Psoas muscle (tissue), 8 donors: ENCODE data around the gene KRTAP4-1. TPM values are rescaled to one million over a fixed set of nuclear protein-coding genes. Genes with fewer than 3 reads are reported as not detected.

ENCODE experiments used
- ATAC-seq, 4 donors: fragments of 200-7000 bp; cut with Tn5 transposase; one replicate each; pipeline ENCODE4 v1.9.1; 2020; ENCODE audit warnings: moderate library complexity in 3 of 4, mild to moderate bottlenecking in 2 of 4
- DNase-seq, 2 donors: peaks; one replicate each; pipeline ENCODE4 v3.0.0-alpha.2; 2020
- H3K27ac ChIP-seq: fragments of 200-600 bp; one replicate; pipeline ENCODE4 v1.8.0; 2022
- H3K27me3 ChIP-seq, 3 donors: fragments of 200-600 bp in 1 of 3; one replicate each; pipeline versions ENCODE4 v1.6.1 to v1.8.0; 2013 to 2022; ENCODE audit warnings: low read length in 2 of 3, mild to moderate bottlenecking in 2 of 3, moderate library complexity in 1 of 3; ENCODE audit not compliant: insufficient read depth in 3 of 3
- H3K36me3 ChIP-seq, 2 donors: fragments of 200-600 bp in 1 of 2; one replicate each; pipeline versions ENCODE4 v1.6.1 to v1.8.0; 2013 to 2022; ENCODE audit warnings: low read depth in 1 of 2, mild to moderate bottlenecking in 1 of 2, moderate library complexity in 1 of 2; ENCODE audit not compliant: insufficient read depth in 1 of 2
- H3K4me1 ChIP-seq: fragments of 200-600 bp; one replicate; pipeline ENCODE4 v1.8.0; 2022
- H3K4me3 ChIP-seq: fragments of 200-600 bp; one replicate; pipeline ENCODE4 v1.8.0; 2022; ENCODE audit warnings: mild to moderate bottlenecking
- H3K9me3 ChIP-seq: fragments of 200-600 bp; one replicate; pipeline ENCODE4 v1.8.0; 2022
- WGBS, 3 donors: extraction: QIAGEN DNeasy Blood & Tissue Kit; methylation state at CpG; one replicate each; pipeline versions ENCODE4 v1.1.6 to v1.1.7; 2013; 5-methylcytosine and 5-hydroxymethylcytosine counted together
- intact Hi-C, 2 donors: fragments of 100-400 bp; cut with DNase I; formaldehyde crosslinking; loops; one replicate each; pipeline versions ENCODE4 v1.11.0 to v1.14.2; 2022
- polyA plus RNA-seq, 3 donors: library from polyadenylated mRNA; stranded (reverse); fragments of 200-250 nt; gene quantifications; one replicate each; pipeline ENCODE4 v1.2.3, GENCODE V29; 2013
- total RNA-seq, 4 donors: library from RNA; stranded (reverse); fragmentation: NEBNext Ultra II Directional in 2 of 4; extraction: Animal tissue kit (Norgen Biotek cat#: 25700) in 2 of 4; gene quantifications; one replicate each; pipeline versions ENCODE4 v1.2.1 to v1.2.4, GENCODE V29; 2021 to 2023
- TF ChIP-seq, protein P1 (sequence below): fragments of 200-600 bp; IDR thresholded peaks from one replicate; pipeline ENCODE4 v1.8.0; 2022; ENCODE audit warnings: antibody characterized with exemption
- donor health status: healthy with polysubstance abuse.
- donor health status: DM: no; HTN: no; CAD: no; lungs with moderate emphysema.
- donor health status: Bipolar disorder and iron deficiency.
- donor health status: healthy.
- donor health status: DM: yes; HTN: yes; CAD: no.
- donor health status: DM: no; HTN: no; CAD: no.
- donor health status: DM: no; HTN: no; CAD: no.
- donor health status: DM: yes; HTN: yes; CAD: no.

KRTAP4-1 gene
- total and polyA plus RNA-seq, 7 donors = not detected

DNA sequence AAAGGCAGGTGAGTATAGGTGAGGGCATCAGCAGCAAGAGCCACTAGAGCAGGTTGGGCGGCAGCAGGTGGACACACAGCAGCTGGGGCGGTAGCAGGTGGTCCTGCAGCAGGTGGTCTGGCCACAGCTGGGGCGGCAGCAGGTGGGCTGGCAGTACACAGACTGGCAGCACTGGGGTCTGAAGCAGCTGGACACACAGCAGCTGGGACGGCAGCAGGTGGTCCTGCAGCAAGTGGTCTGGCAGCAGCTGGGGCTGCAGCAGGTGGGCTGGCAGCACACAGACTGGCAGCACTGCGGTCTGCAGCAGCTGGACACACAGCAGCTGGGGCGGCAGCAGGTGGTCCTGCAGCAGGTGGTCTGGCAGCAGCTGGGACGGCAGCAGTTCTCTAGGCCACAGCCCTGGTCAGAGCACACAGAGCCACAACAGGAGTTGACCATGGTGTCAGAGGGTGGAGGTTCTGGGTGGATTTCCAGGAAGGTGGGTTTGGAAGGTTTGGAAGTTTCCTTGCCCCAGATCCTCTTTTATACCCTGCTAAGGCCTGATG lies 6.9 kb downstream of the KRTAP4-1 start, which contains the start of gene KRTAP4-2:
KRTAP4-2 (minus strand) TSS at position 495 of the 545 bp plus-strand sequence; CDS start at position 438, 57 bp downstream.
- TF ChIP-seq, protein P1, sequence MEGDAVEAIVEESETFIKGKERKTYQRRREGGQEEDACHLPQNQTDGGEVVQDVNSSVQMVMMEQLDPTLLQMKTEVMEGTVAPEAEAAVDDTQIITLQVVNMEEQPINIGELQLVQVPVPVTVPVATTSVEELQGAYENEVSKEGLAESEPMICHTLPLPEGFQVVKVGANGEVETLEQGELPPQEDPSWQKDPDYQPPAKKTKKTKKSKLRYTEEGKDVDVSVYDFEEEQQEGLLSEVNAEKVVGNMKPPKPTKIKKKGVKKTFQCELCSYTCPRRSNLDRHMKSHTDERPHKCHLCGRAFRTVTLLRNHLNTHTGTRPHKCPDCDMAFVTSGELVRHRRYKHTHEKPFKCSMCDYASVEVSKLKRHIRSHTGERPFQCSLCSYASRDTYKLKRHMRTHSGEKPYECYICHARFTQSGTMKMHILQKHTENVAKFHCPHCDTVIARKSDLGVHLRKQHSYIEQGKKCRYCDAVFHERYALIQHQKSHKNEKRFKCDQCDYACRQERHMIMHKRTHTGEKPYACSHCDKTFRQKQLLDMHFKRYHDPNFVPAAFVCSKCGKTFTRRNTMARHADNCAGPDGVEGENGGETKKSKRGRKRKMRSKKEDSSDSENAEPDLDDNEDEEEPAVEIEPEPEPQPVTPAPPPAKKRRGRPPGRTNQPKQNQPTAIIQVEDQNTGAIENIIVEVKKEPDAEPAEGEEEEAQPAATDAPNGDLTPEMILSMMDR = no peak
- peaks cover 0 to 5% (median 2%) of the 10 kb centered on the region in 3 donors for H3K27me3 ChIP-seq
- H3K4me3 ChIP-seq = no peak within 1 kb of the TSS
- no peak within 1 kb of the TSS for H3K27ac ChIP-seq
- DNase-seq (no peak), ATAC-seq (no peak)
- H3K4me1 ChIP-seq = no peaks in the 10 kb centered on the region
- intact Hi-C loops = no loop called here
- no peaks in the 10 kb centered on the region for H3K9me3 ChIP-seq
- WGBS, 3 donors = 63 to 78% (median 69%) methylated on average over 7 of the region's 7 CpGs
- no peaks in the 10 kb centered on the region for H3K36me3 ChIP-seq

GRCh38 chr17:41176744-41177387 lies 7.8 kb downstream of the KRTAP4-1 start:
- H3K27ac ChIP-seq = no peak overlapping the region
- TF ChIP-seq, protein P1 = no peak
- 75 to 87% (median 85%) methylated on average over 3 of the region's 3 CpGs for WGBS, 3 donors
- intact Hi-C loops = no loop called here
- H3K9me3 ChIP-seq = no peaks in the 10 kb centered on the region
- DNase-seq (no peak), ATAC-seq (no peak)
- H3K27me3 ChIP-seq = peaks cover 0 to 2% (median 0%) of the 10 kb centered on the region in 3 donors
- H3K4me1 ChIP-seq = no peaks in the 10 kb centered on the region
- no peaks in the 10 kb centered on the region for H3K36me3 ChIP-seq
- H3K4me3 ChIP-seq = no peak overlapping the region

DNA sequence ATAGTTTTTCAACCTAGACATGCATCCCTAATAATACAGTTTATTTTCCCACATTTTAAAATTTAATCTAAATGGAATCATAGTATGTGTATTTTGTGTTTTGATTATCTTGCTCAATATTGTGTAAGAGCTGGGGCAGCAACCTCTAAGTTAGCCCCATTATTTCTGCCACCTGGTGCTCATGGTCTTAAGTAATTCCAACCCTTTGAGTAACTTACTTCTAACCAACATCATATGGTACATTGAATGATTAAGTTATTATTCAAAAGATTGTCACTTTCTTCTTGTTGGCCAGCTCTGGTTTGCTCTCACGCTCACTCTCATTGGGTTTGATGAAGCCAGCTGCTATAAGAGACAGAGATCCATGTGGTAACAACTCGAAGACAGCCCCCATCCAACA lies 12.8 kb downstream of the KRTAP4-1 start:
- H3K4me3 ChIP-seq = no peak overlapping the region
- no peak for ATAC-seq
- intact Hi-C loops = no loop called here
- TF ChIP-seq, protein P1 = no peak
- no peaks in the 10 kb centered on the region for H3K9me3 ChIP-seq
- no peak for DNase-seq
- H3K27me3 ChIP-seq = peaks cover 0 to 2% (median 2%) of the 10 kb centered on the region in 3 donors
- no peaks in the 10 kb centered on the region for H3K4me1 ChIP-seq
- H3K27ac ChIP-seq = no peak overlapping the region
- 64 to 85% (median 65%) methylated on average over 2 of the region's 2 CpGs for WGBS, 3 donors
- H3K36me3 ChIP-seq = no peaks in the 10 kb centered on the region

GRCh38 chr17:41168121-41168520 lies 16.6 kb downstream of the KRTAP4-1 start, which contains the start of gene KRTAP4-3:
KRTAP4-3 (minus strand) TSS chr17:41168221; CDS start chr17:41168172, 49 bp downstream.
- intact Hi-C loops = no loop called here
- 67 to 76% (median 73%) methylated on average over 1 of the region's 1 CpG for WGBS, 3 donors

More at GRCh38 chr17:41168121-41168520, 16.6 kb downstream of the KRTAP4-1 start, which contains the start of gene KRTAP4-3:
- TF ChIP-seq, protein P1 = no peak
- Histone ChIP-seq H3K27me3 (peaks cover 0 to 2% (median 0%) of the 10 kb centered on the region in 3 donors), H3K36me3 (no peaks in the 10 kb centered on the region), H3K4me1 (no peaks in the 10 kb centered on the region), H3K27ac (no peak within 1 kb of the TSS), H3K9me3 (no peaks in the 10 kb centered on the region), H3K4me3 (no peak within 1 kb of the TSS)
- DNase-seq = no peak
- no peak for ATAC-seq
